OCI-LY1 (cell line): ENCODE data around the gene SEMA5A.

Experiments
- H2AFZ ChIP-seq: fragments of 200-600 bp; sonication (generic), shearing (Covaris generic); 2 replicates; pipeline ENCODE4 v1.6.0; 2014; ENCODE audit warnings: antibody characterized with exemption, mild to moderate bottlenecking, low read length
- H3F3A ChIP-seq: fragments of 200-600 bp; sonication (generic), shearing (Covaris generic); 2 replicates; pipeline ENCODE4 v1.6.0; 2014; ENCODE audit warnings: mild to moderate bottlenecking, antibody characterized with exemption, low read length, moderate library complexity; ENCODE audit not compliant: insufficient read depth
- H3K27ac ChIP-seq: fragments of 200-600 bp; sonication (generic); 2 replicates; pipeline ENCODE4 v1.5.1; 2014; ENCODE audit warnings: low read length, mixed run types, mild to moderate bottlenecking, low read depth; ENCODE audit not compliant: poor library complexity, severe bottlenecking
- H3K27me3 ChIP-seq: fragments of 200-600 bp; sonication (generic); 2 replicates; pipeline ENCODE4 v1.6.0; 2014; ENCODE audit warnings: antibody characterized with exemption, mild to moderate bottlenecking, low read length, moderate library complexity; ENCODE audit not compliant: insufficient read depth
- H3K36me3 ChIP-seq: fragments of 200-600 bp; sonication (generic); 2 replicates; pipeline ENCODE4 v1.6.1; 2014; ENCODE audit warnings: mild to moderate bottlenecking, antibody characterized with exemption, low read length, moderate library complexity, mixed read lengths; ENCODE audit not compliant: insufficient read depth
- H3K4me1 ChIP-seq: fragments of 200-600 bp; sonication (generic); 2 replicates; pipeline ENCODE4 v1.5.1; 2014; ENCODE audit warnings: mild to moderate bottlenecking, low read length, moderate library complexity; ENCODE audit not compliant: insufficient read depth, severe bottlenecking
- H3K4me2 ChIP-seq: fragments of 200-600 bp; sonication (generic), shearing (Covaris generic); 2 replicates; pipeline ENCODE4 v1.6.1; 2014; ENCODE audit warnings: low read length
- H3K4me3 ChIP-seq: fragments of 200-600 bp; sonication (generic); 2 replicates; pipeline ENCODE4 v1.5.1; 2014; ENCODE audit warnings: low read length, low read depth, mild to moderate bottlenecking, mixed read lengths; ENCODE audit not compliant: poor library complexity, severe bottlenecking
- H3K79me2 ChIP-seq: fragments of 200-600 bp; shearing (Covaris generic); 2 replicates; pipeline ENCODE4 v1.6.1; 2016; ENCODE audit warnings: mixed run types, low read length, mixed read lengths; ENCODE audit not compliant: insufficient read depth
- H3K9ac ChIP-seq: fragments of 200-600 bp; sonication (generic), shearing (Covaris generic); 2 replicates; pipeline ENCODE4 v1.6.1; 2014; ENCODE audit warnings: mild to moderate bottlenecking, low read length, mixed read lengths
- H3K9me2 ChIP-seq: fragments of 200-600 bp; sonication (generic), shearing (Covaris generic); 2 replicates; pipeline ENCODE4 v1.6.1; 2014; ENCODE audit warnings: low read depth, mild to moderate bottlenecking, low read length, mixed read lengths
- H3K9me3 ChIP-seq: fragments of 200-600 bp; shearing (Covaris generic); 2 replicates; pipeline ENCODE4 v1.6.1; 2014; ENCODE audit warnings: low read length, mixed read lengths
- H4K20me1 ChIP-seq: fragments of 200-600 bp; sonication (generic), shearing (Covaris generic); 2 replicates; pipeline ENCODE4 v1.6.0; 2016; ENCODE audit warnings: mild to moderate bottlenecking, low read length; ENCODE audit not compliant: insufficient read depth
- CTCF ChIP-seq: fragments of 200-600 bp; sonication (generic), shearing (Covaris generic); IDR thresholded peaks from 2 replicates; pipeline ENCODE4 v1.5.1; 2017; ENCODE audit warnings: mild to moderate bottlenecking, antibody characterized with exemption, low read length, moderate library complexity, mixed read lengths
- EZH2 ChIP-seq: fragments of 200-600 bp; sonication (generic), shearing (Covaris generic); IDR thresholded peaks from 2 replicates; pipeline ENCODE4 v1.8.0; 2017; ENCODE audit warnings: borderline replicate concordance, mixed run types, mild to moderate bottlenecking, antibody characterized with exemption, low read length, moderate library complexity, mixed read lengths

The SEMA5A gene

DNA sequence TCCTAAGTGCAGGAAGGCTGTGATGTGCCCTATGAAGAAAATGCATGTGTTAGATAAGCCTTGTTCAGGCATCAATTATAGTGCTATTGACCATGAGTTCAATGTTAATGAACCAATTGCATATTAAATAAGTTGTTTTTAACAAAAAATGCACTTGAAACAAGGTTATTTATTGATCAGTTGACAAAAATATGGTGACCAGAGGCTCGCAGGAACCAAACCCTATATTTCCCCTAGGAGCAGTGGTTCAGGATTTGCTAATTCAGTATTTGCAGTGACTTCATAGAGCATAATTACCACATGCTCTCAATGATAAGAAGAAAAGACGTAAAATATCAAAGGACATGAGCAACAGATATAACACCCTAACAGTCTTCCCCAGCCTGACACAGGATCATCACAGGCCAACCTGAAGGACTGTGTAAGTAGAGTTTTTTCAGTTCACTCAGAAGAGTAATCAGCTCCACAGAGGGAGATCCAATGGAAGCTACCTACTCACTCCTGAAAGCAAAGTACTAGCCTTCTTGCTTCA is 92.3 kb downstream of the SEMA5A start:
- no peak overlapping the region for H3K4me2 ChIP-seq
- H3K9me3 ChIP-seq: no peaks in the 10 kb centered on the region
- no peaks in the 10 kb centered on the region for H4K20me1 ChIP-seq
- no peaks in the 10 kb centered on the region for H3K27me3 ChIP-seq
- H3F3A ChIP-seq: no peaks in the 10 kb centered on the region
- H3K4me3 ChIP-seq: no peak overlapping the region
- no peaks in the 10 kb centered on the region for H3K79me2 ChIP-seq
- no peak overlapping the region for H3K9ac ChIP-seq
- no peaks in the 10 kb centered on the region for H3K4me1 ChIP-seq
- H2AFZ ChIP-seq: no peak overlapping the region
- no peaks in the 10 kb centered on the region for H3K9me2 ChIP-seq
- no peak overlapping the region for H3K27ac ChIP-seq
- TF ChIP-seq CTCF: no peak
- no peak for TF ChIP-seq EZH2
- no peaks in the 10 kb centered on the region for H3K36me3 ChIP-seq

- no peak for TF ChIP-seq CTCF
- TF ChIP-seq EZH2: no peak
- H3K4me1 ChIP-seq: no peaks in the 10 kb centered on the region
Observed at GRCh38 chr5:9452181-9452580, 93.7 kb downstream of the SEMA5A start.

GRCh38 chr5:9451037-9451436 is 94.8 kb downstream of the SEMA5A start:
- Histone ChIP-seq H4K20me1 (no peaks in the 10 kb centered on the region), H3K27ac (no peak overlapping the region), H3K27me3 (no peaks in the 10 kb centered on the region), H2AFZ (no peak overlapping the region), H3K4me3 (no peak overlapping the region), H3K4me1 (no peaks in the 10 kb centered on the region), H3K9me2 (no peaks in the 10 kb centered on the region), H3K4me2 (no peak overlapping the region), H3F3A (no peaks in the 10 kb centered on the region), H3K9ac (no peak overlapping the region), H3K79me2 (no peaks in the 10 kb centered on the region), H3K9me3 (no peaks in the 10 kb centered on the region), H3K36me3 (no peaks in the 10 kb centered on the region)
- TF ChIP-seq CTCF (no peak), EZH2 (no peak)

More at GRCh38 chr5:9452181-9452580, 93.7 kb downstream of the SEMA5A start:
- Histone ChIP-seq H3K4me3 (no peak overlapping the region), H3K27ac (no peak overlapping the region), H3K4me2 (no peak overlapping the region), H3F3A (no peaks in the 10 kb centered on the region), H3K36me3 (no peaks in the 10 kb centered on the region), H3K27me3 (no peaks in the 10 kb centered on the region), H4K20me1 (no peaks in the 10 kb centered on the region), H3K9me2 (no peaks in the 10 kb centered on the region), H2AFZ (no peak overlapping the region), H3K9me3 (no peaks in the 10 kb centered on the region), H3K79me2 (no peaks in the 10 kb centered on the region), H3K9ac (no peak overlapping the region)
